ENCODE results near the gene MGST2. TPM values are rescaled to one million over a fixed set of nuclear protein-coding genes. Genes with fewer than 3 reads are reported as not detected.
A peak's percentile ranks its signal among the peaks of the same experiment; 100 is the strongest.

Gene MGST2
- total and polyA plus RNA-seq, 2 experiments from 2014 or later: 82.4 to 97.9 TPM

DNA sequence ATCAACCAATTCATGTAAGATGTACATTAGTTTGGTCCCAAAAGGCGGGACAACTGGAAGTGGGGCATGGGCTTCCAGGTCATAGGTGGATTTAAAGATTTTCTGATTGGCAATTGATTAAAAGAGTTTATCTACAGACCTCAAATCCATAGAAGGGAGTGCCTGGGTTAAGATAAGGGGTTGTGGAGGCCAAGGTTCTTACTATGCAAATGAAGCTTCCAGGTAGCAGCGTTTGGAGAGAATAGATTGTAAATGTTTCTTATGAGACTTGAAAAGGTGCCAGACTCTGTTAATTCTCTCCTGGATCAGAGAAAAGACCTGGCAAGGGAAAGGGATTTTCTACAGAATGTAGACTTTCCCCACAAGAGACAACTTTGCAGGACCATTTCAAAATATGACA, 2.4 kb downstream of the MGST2 start:
- Histone ChIP-seq H3K36me3 (replicated peaks; ENCODE audit: insufficient read depth, low read depth) (no peaks in the 10 kb centered on the region), H3K27ac (peak overlapping the region; percentile 95), H3K9me3 (ENCODE audit: low read depth) (no peaks in the 10 kb centered on the region), H3K4me2 (peak overlapping the region; percentile 74), H4K20me1 (ENCODE audit: insufficient read depth, poor library complexity, severe bottlenecking) (no peaks in the 10 kb centered on the region), H3K27me3 (no peaks in the 10 kb centered on the region), H3K4me3 (no peak overlapping the region), H3K79me2 (peaks cover 59% of the 10 kb centered on the region), H3K9me2 (replicated peaks; ENCODE audit: insufficient read depth) (no peaks in the 10 kb centered on the region), H2AFZ (no peak overlapping the region), H3K4me1 (ENCODE audit: insufficient read depth) (peaks cover 55% of the 10 kb centered on the region)
- TF ChIP-seq, protein P1, sequence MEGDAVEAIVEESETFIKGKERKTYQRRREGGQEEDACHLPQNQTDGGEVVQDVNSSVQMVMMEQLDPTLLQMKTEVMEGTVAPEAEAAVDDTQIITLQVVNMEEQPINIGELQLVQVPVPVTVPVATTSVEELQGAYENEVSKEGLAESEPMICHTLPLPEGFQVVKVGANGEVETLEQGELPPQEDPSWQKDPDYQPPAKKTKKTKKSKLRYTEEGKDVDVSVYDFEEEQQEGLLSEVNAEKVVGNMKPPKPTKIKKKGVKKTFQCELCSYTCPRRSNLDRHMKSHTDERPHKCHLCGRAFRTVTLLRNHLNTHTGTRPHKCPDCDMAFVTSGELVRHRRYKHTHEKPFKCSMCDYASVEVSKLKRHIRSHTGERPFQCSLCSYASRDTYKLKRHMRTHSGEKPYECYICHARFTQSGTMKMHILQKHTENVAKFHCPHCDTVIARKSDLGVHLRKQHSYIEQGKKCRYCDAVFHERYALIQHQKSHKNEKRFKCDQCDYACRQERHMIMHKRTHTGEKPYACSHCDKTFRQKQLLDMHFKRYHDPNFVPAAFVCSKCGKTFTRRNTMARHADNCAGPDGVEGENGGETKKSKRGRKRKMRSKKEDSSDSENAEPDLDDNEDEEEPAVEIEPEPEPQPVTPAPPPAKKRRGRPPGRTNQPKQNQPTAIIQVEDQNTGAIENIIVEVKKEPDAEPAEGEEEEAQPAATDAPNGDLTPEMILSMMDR (IDR thresholded peaks at IDR 0.05; ENCODE audit: poor library complexity): no peak
- TF ChIP-seq EZH2phosphoT487 (IDR thresholded peaks at IDR 0.05; ENCODE audit: low read depth, severe bottlenecking, unreplicated experiment) (no peak), EZH2 (IDR thresholded peaks at IDR 0.05; ENCODE audit: borderline replicate concordance) (no peak)
- DNase-seq (ENCODE audit: low spot score): no peak
- WGBS (ENCODE audit: low lambda C conversion rate, missing lambda C conversion rate): 41% methylated on average over 2 of the region's 2 CpGs

DNA sequence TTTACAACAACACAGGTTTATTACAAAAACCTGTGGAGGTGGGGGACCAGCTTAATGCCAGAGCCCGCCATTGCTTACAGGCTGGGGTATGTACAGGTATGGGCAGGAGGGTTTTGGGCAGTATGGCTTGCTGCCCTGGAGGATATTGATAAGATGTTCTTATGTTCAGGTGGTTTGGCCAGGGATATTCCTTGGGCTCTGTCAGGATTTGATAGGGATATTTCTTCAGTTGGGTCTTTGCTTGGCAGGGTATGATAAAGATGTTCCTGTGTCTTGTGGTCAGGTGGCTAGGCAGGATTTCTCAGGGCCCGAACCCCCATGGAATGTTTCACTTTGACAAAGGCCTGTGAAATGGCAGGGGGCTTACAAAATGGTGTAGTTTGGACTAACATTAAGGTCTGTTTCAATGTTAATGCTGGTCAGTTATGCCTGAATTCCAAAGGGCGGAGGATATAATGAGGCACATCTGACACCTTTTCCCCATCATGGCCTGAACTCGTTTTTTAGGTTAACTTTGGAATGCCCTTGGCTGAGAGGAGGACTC, 3.1 kb downstream of the MGST2 start:
- H3K4me1 ChIP-seq (ENCODE audit: insufficient read depth): peaks cover 48% of the 10 kb centered on the region
- H3K4me2 ChIP-seq: peak overlapping the region; percentile 74
- H3K27ac ChIP-seq: peak overlapping the region; percentile 95
- no peak for TF ChIP-seq EZH2phosphoT487 (IDR thresholded peaks at IDR 0.05; ENCODE audit: low read depth, severe bottlenecking, unreplicated experiment)
- TF ChIP-seq, protein P1 (IDR thresholded peaks at IDR 0.05; ENCODE audit: poor library complexity): no peak
- TF ChIP-seq EZH2 (IDR thresholded peaks at IDR 0.05; ENCODE audit: borderline replicate concordance): no peak
- H3K9me2 ChIP-seq (replicated peaks; ENCODE audit: insufficient read depth): no peaks in the 10 kb centered on the region
- H3K36me3 ChIP-seq (replicated peaks; ENCODE audit: insufficient read depth, low read depth): no peaks in the 10 kb centered on the region
- H3K27me3 ChIP-seq: no peaks in the 10 kb centered on the region
- no peak overlapping the region for H2AFZ ChIP-seq
- peaks cover 66% of the 10 kb centered on the region for H3K79me2 ChIP-seq
- H3K9me3 ChIP-seq (ENCODE audit: low read depth): no peaks in the 10 kb centered on the region
- no peaks in the 10 kb centered on the region for H4K20me1 ChIP-seq (ENCODE audit: insufficient read depth, poor library complexity, severe bottlenecking)
- no peak overlapping the region for H3K4me3 ChIP-seq
- no peak for DNase-seq (ENCODE audit: low spot score)
- WGBS (ENCODE audit: low lambda C conversion rate, missing lambda C conversion rate): 83% methylated on average over 4 of the region's 4 CpGs

DNA sequence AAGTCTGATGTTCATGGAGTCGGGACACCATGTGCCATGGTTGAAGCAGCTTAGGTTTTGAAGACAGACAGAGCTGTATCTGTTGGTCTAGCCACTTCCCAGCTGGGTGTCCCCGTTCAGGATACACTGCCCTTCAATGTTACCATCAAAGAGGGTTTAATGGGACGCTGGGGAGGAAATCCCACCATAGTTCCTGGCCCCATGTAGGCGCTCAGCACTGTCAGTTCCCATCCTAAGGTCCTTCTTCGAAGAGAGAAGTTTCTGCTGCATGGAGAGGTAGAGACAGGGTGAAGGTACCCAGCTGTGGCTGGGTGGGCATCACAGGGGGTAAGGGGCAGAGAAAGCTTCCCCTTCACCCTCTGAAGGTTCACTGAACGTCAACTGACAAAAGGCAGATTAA, 3.7 kb downstream of the MGST2 start:
- WGBS (ENCODE audit: low lambda C conversion rate, missing lambda C conversion rate): 78% methylated on average over 6 of the region's 6 CpGs
- Histone ChIP-seq H3K9me3 (ENCODE audit: low read depth) (no peaks in the 10 kb centered on the region), H3K4me3 (no peak overlapping the region), H3K27me3 (no peaks in the 10 kb centered on the region), H2AFZ (no peak overlapping the region), H4K20me1 (ENCODE audit: insufficient read depth, poor library complexity, severe bottlenecking) (no peaks in the 10 kb centered on the region), H3K4me1 (ENCODE audit: insufficient read depth) (peaks cover 42% of the 10 kb centered on the region), H3K79me2 (peaks cover 72% of the 10 kb centered on the region), H3K4me2 (peak overlapping the region; percentile 74), H3K27ac (peak overlapping the region; percentile 95), H3K9me2 (replicated peaks; ENCODE audit: insufficient read depth) (no peaks in the 10 kb centered on the region), H3K36me3 (replicated peaks; ENCODE audit: insufficient read depth, low read depth) (no peaks in the 10 kb centered on the region)
- no peak for DNase-seq (ENCODE audit: low spot score)
- TF ChIP-seq, protein P1 (IDR thresholded peaks at IDR 0.05; ENCODE audit: poor library complexity): no peak
- TF ChIP-seq EZH2phosphoT487 (IDR thresholded peaks at IDR 0.05; ENCODE audit: low read depth, severe bottlenecking, unreplicated experiment) (no peak), EZH2 (IDR thresholded peaks at IDR 0.05; ENCODE audit: borderline replicate concordance) (no peak)

Data from hepatocyte (in vitro differentiated cells).